Neutrophil (primary cell): ENCODE data around the gene UBASH3A.

Experiments
- H3K27ac ChIP-seq: fragments of 200-600 bp; sonication (generic); 2 replicates; pipeline ENCODE4 v1.5.1; 2016; ENCODE audit warnings: mild to moderate bottlenecking, moderate library complexity
- H3K27me3 ChIP-seq: fragments of 200-600 bp; sonication (generic); 2 replicates; pipeline ENCODE4 v1.6.0; 2016; ENCODE audit warnings: mild to moderate bottlenecking
- H3K36me3 ChIP-seq: fragments of 200-600 bp; sonication (generic); 2 replicates; pipeline ENCODE4 v1.5.1; 2017
- H3K4me1 ChIP-seq, 2 experiments: fragments of 200-600 bp in 1 of 2; sonication (generic) in 1 of 2; 1 replicate in 1 of 2; 2 replicates in 1 of 2; pipeline versions ENCODE4 v1.5.1 to v1.6.1; 2013 to 2016; ENCODE audit warnings: low read depth in 1 of 2, low read length in 1 of 2, mild to moderate bottlenecking in 1 of 2, moderate library complexity in 1 of 2; ENCODE audit not compliant: control insufficient read depth in 1 of 2, insufficient read depth in 1 of 2
- H3K4me3 ChIP-seq, 2 experiments: fragments of 200-600 bp in 1 of 2; sonication (generic) in 1 of 2; 1 replicate in 1 of 2; 2 replicates in 1 of 2; pipeline ENCODE4 v1.5.1; 2013 to 2016; ENCODE audit warnings: low read depth in 1 of 2, low read length in 1 of 2, mild to moderate bottlenecking in 1 of 2, moderate library complexity in 1 of 2
- H3K9me3 ChIP-seq: fragments of 200-600 bp; sonication (generic); 2 replicates; pipeline ENCODE4 v1.5.1; 2016
- TF ChIP-seq, protein P1 (sequence below): fragments of 200-600 bp; sonication (generic); IDR thresholded peaks from 2 replicates; pipeline ENCODE4 v1.5.1; 2016; ENCODE audit warnings: antibody characterized with exemption

UBASH3A gene

DNA sequence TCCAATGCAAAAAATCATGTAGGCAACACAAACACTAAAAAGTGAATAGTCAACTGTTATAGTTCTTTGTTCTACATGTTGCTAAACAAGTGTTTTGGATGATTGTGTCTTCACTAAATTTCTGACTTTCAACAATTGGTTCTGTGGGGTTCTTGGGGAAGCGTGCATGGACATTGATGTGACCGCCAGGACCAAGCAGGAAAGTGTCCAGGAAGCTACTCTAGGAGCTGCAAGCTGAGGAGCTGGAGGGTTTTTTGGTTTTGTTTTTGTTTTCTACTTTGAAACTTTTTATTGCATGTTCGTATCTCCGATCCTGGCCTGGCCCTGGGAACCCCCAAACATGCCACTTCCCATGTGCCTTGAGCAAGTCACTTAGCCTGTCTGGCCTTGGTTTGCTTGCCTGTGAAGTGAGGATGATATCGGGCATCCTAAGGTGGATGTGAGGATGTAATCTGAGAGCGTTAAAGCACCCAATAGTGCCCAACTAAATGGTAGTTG, 15.8 kb upstream of the UBASH3A start:
- no peak overlapping the region for H3K27ac ChIP-seq
- H3K27me3 ChIP-seq, result no peaks in the 10 kb centered on the region
- TF ChIP-seq, protein P1, sequence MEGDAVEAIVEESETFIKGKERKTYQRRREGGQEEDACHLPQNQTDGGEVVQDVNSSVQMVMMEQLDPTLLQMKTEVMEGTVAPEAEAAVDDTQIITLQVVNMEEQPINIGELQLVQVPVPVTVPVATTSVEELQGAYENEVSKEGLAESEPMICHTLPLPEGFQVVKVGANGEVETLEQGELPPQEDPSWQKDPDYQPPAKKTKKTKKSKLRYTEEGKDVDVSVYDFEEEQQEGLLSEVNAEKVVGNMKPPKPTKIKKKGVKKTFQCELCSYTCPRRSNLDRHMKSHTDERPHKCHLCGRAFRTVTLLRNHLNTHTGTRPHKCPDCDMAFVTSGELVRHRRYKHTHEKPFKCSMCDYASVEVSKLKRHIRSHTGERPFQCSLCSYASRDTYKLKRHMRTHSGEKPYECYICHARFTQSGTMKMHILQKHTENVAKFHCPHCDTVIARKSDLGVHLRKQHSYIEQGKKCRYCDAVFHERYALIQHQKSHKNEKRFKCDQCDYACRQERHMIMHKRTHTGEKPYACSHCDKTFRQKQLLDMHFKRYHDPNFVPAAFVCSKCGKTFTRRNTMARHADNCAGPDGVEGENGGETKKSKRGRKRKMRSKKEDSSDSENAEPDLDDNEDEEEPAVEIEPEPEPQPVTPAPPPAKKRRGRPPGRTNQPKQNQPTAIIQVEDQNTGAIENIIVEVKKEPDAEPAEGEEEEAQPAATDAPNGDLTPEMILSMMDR, result no peak
- no peaks in the 10 kb centered on the region for H3K36me3 ChIP-seq
- H3K4me1 ChIP-seq, result peaks cover 20 to 48% of the 10 kb centered on the region in 2 experiments
- H3K4me3 ChIP-seq, result peak overlapping the region in 1 of 2 experiments; percentile 41
- H3K9me3 ChIP-seq, result no peaks in the 10 kb centered on the region

DNA sequence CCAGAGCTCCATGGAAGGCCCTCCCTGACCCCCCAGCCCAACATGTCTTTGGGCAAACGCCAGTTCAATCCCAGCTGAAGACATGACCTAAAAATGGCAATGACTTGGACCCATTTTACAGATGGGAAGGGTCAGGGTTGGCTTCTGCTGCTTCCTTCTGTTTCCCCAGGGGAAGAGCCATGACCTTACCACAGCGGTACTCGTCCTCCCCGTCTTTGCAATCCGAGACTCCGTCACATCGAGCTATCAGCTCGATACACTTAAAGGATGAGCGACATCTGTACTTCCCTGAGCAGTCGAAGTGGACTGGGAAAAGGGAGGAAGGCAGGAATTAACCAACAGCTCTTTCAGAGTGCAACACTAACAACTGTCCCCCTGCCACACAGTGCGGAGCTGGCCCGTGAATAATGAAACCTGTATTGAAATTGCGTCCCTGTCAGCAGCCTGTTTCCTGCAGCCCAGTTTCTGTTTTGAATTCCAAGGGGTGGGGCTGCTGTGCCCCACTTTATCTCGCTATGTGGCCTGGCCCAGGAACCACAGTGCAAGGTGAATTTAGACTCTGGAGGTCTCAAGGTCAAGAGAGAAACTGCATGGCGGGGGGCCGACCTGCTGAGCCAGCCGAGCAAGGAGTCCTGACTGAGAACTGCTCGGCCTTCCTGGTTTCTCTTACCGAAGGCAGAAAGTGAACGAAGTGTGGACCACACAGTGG, 14.8 kb upstream of the UBASH3A start:
- no peak overlapping the region for H3K4me3 ChIP-seq
- H3K36me3 ChIP-seq, result no peaks in the 10 kb centered on the region
- H3K4me1 ChIP-seq, result peaks cover 20 to 39% of the 10 kb centered on the region in 2 experiments
- H3K27me3 ChIP-seq, result no peaks in the 10 kb centered on the region
- TF ChIP-seq, protein P1, result no peak
- no peak overlapping the region for H3K27ac ChIP-seq
- no peaks in the 10 kb centered on the region for H3K9me3 ChIP-seq

DNA sequence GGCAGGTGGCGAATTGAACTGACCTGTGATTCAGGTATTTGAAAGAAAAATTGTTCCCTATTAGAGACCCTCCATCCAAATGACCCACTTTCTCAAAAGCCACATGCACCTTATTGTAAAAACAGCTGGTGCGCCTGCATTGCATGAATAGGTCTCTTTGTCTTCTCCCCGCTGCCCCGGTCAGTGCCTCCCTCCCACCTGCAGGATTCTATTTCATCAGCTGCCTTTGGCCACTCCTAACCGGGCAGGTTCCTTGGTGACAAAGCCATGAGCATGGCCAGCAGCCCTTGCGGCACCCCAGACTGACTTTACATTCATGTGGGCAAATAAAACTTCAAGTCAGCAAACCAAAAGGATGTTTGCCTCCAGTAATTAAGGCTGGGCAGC, 14.3 kb upstream of the UBASH3A start:
- Histone ChIP-seq H3K36me3 (no peaks in the 10 kb centered on the region), H3K9me3 (no peaks in the 10 kb centered on the region), H3K4me3 (no peak overlapping the region), H3K4me1 (peaks cover 18 to 35% of the 10 kb centered on the region in 2 experiments), H3K27ac (no peak overlapping the region), H3K27me3 (no peaks in the 10 kb centered on the region)
- TF ChIP-seq, protein P1, result no peak

DNA sequence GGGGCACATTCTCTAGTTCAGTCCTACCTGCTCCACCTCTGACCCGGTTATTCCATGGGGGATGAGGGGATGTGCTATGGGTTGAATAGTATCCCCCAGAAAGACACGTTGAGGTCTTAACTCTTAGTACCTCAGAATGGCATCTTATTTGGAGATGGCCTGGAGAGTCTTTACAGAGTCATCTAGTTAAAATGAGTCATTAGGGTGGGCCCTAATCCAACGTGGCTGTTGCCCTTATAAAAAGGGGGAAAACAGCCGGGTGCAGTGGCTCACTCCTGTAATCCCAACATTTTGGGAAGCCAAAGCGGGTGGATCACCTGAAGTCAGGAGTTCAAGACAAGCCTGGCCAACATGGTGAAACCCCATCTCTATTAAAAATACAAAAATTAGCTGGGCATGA, 13.5 kb upstream of the UBASH3A start:
- Histone ChIP-seq H3K36me3 (no peaks in the 10 kb centered on the region), H3K27ac (no peak overlapping the region), H3K4me3 (no peak overlapping the region), H3K27me3 (no peaks in the 10 kb centered on the region), H3K9me3 (no peaks in the 10 kb centered on the region), H3K4me1 (peaks cover 16 to 30% of the 10 kb centered on the region in 2 experiments)
- TF ChIP-seq, protein P1, result no peak

DNA sequence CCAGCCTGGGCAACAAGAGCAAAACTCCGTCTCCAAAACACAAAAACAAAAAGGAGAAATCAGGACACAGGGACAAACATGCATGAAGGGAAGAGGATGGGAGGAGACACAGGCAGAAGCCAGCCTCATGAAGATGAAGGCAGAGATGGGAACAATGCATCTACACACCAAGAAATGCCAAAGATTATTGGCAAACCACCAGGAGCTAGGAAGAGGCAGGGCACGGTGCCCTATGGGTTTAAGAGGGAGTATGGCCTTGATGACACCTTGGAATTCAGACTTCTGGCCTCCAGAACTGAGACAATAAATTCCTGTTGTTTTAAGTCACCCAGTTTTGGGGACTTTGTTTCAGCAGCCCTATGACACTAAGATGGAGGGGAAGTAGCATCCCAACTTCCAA, 13.0 kb upstream of the UBASH3A start:
- H3K36me3 ChIP-seq, result no peaks in the 10 kb centered on the region
- no peaks in the 10 kb centered on the region for H3K9me3 ChIP-seq
- H3K27ac ChIP-seq, result no peak overlapping the region
- TF ChIP-seq, protein P1, result no peak
- H3K27me3 ChIP-seq, result no peaks in the 10 kb centered on the region
- no peak overlapping the region for H3K4me3 ChIP-seq
- peaks cover 16 to 25% of the 10 kb centered on the region in 2 experiments for H3K4me1 ChIP-seq
